ENCODE data around the gene RHPN2.
A peak's percentile ranks its signal among the peaks of the same experiment; 100 is the strongest.

RHPN2 gene
- long read RNA-seq = 0 reads

GRCh38 chr19:33064792-33065550, at the start of gene RHPN2:
Gene RHPN2, minus strand, starts transcription at chr19:33064888. Its CDS starts 36 bp downstream, at chr19:33064852.
- peak in 1 of 2 experiments; percentile 26 for DNase-seq (ENCODE audit: low read depth in 1 of 2, low spot score in 1 of 2)
- peak within 1 kb of the TSS; percentile 14; the same call in 1 of the 2 replicates for H3K4me3 ChIP-seq (replicated peaks; ENCODE audit: insufficient read depth, low read length)
- H3K27me3 ChIP-seq (ENCODE audit: insufficient read depth, poor library complexity, severe bottlenecking) = peaks cover 14% of the 10 kb centered on the region
- TF ChIP-seq GABPA (IDR thresholded peaks at IDR 0.05; ENCODE audit: low read depth) (no peak), SPI1 (IDR thresholded peaks at IDR 0.05; ENCODE audit: borderline replicate concordance, low read depth) (no peak), POLR2AphosphoS5 (IDR thresholded peaks at IDR 0.05; ENCODE audit: low read depth) (no peak), CTCF (IDR thresholded peaks at IDR 0.05; ENCODE audit: insufficient read depth, low read length) (no peak), REST (IDR thresholded peaks at IDR 0.05; ENCODE audit: insufficient replicate concordance, low read depth) (no peak)
- no peak within 1 kb of the TSS for H3K27ac ChIP-seq (replicated peaks)

- TF ChIP-seq CTCF (IDR thresholded peaks at IDR 0.05; ENCODE audit: insufficient read depth, low read length) = no peak
- TF ChIP-seq REST (IDR thresholded peaks at IDR 0.05; ENCODE audit: insufficient replicate concordance, low read depth) = no peak
- TF ChIP-seq GABPA (IDR thresholded peaks at IDR 0.05; ENCODE audit: low read depth) = no peak
- no peak for TF ChIP-seq SPI1 (IDR thresholded peaks at IDR 0.05; ENCODE audit: borderline replicate concordance, low read depth)
- TF ChIP-seq POLR2AphosphoS5 (IDR thresholded peaks at IDR 0.05; ENCODE audit: low read depth) = no peak
- Histone ChIP-seq H3K27ac (replicated peaks) (no peak overlapping the region), H3K27me3 (ENCODE audit: insufficient read depth, poor library complexity, severe bottlenecking) (no peaks in the 10 kb centered on the region), H3K4me3 (replicated peaks; ENCODE audit: insufficient read depth, low read length) (no peak overlapping the region)
- DNase-seq (ENCODE audit: low read depth in 1 of 2, low spot score in 1 of 2) = no peak
These were observed 49.6 kb upstream of the RHPN2 start for GRCh38 chr19:33114312-33114711.

GRCh38 chr19:33111587-33111986, 46.9 kb upstream of the RHPN2 start:
- no peak overlapping the region for H3K27ac ChIP-seq (replicated peaks)
- no peak for DNase-seq (ENCODE audit: low read depth in 1 of 2, low spot score in 1 of 2)
- H3K4me3 ChIP-seq (replicated peaks; ENCODE audit: insufficient read depth, low read length) = no peak overlapping the region
- TF ChIP-seq SPI1 (IDR thresholded peaks at IDR 0.05; ENCODE audit: borderline replicate concordance, low read depth) (no peak), CTCF (IDR thresholded peaks at IDR 0.05; ENCODE audit: insufficient read depth, low read length) (no peak), POLR2AphosphoS5 (IDR thresholded peaks at IDR 0.05; ENCODE audit: low read depth) (no peak), REST (IDR thresholded peaks at IDR 0.05; ENCODE audit: insufficient replicate concordance, low read depth) (no peak), GABPA (IDR thresholded peaks at IDR 0.05; ENCODE audit: low read depth) (no peak)
- H3K27me3 ChIP-seq (ENCODE audit: insufficient read depth, poor library complexity, severe bottlenecking) = no peaks in the 10 kb centered on the region
